Stimulated activated CD4-positive, alpha-beta T cell treated with anti-CD3 and anti-CD28 coated beads, Interleukin-15, amount 100 ng/mL, for 1 hour (primary cell): Measurements from ENCODE around the gene TSHZ2.

Experiments
- DNase-seq, 2 donors: peaks; one replicate each; pipeline ENCODE4 v3.0.0-alpha.2; 2020; ENCODE audit warnings: low read depth in 1 of 2, low spot score in 1 of 2

TSHZ2 gene

DNA sequence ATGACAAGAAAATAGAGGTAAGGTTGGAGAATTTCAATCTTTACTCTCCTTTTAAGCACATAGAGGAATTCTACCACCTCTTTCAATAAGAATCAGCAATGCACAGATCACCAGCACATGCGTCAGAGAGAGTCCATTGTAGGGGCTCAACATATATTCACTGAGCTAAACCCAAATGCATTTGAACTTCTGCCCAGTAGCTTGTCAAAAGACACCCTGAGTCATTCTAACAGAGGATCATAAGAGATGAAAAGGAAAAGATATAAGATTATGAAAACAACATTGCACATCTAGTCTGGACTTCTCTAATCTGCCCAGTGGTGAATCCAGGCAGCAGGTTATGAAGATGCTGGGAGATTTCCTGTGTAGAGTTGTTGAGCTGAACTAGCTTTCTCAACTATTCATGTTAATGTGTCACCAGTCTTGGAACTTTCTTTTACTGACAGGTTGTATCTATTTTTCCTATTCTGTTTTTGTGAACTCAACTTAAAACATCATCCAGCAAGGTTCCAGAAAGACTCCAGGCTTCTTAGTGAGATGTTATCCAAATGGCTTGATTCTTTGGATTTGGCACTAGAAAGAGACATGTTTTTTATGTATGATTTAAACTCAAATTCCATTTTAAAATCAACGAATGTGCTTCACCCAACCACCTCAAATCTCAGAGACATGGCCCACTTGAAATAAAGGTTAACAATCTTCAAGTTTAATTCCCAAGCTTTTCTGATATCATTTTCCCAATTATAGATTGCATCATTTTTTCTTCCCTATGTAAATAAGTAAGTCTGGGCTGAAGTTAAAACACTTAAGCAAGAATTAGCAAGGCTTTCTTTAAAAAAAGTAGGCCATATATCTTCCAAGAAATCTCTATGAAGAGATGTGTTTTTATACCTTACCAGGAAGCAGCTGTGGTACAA lies 89.3 kb downstream of the TSHZ2 start:
- no peak for DNase-seq

DNA sequence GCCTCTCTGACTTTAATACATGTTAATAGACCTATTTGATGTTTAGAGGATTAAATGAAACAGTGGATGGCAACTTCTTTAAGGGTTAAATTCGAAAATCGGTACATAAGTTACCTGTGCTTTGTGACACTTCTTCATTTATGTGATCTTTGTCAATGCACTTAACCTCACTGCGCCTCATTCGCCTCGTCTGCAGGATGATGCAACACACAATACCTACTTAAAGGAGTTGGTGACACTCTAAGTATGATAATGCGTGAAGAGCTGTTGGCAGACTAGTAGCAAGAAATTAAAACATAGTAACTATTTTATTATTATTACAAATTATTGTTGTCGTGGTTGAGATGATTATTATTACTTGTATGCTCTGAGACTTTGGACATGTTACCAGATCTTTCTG lies 92.8 kb downstream of the TSHZ2 start:
- DNase-seq = no peak

DNA sequence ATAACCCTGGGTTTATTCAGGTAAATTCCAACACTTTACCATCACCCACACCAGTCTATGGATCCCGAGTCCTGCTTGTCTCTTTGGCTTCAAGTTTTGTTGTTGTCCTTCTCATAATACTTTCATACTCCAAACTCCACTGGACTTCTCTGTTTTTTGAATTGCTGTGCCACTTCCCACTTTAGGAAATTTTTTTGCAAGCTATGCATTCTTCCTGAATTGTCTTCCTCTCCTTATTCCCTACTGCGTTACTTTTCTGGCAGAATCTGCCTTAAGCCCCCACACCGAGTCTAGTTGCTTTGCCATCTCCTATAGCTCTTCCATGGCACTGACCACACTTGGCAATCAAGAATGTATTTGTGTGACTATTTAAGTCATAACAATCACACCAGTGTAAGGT lies 96.1 kb downstream of the TSHZ2 start:
- no peak for DNase-seq

DNA sequence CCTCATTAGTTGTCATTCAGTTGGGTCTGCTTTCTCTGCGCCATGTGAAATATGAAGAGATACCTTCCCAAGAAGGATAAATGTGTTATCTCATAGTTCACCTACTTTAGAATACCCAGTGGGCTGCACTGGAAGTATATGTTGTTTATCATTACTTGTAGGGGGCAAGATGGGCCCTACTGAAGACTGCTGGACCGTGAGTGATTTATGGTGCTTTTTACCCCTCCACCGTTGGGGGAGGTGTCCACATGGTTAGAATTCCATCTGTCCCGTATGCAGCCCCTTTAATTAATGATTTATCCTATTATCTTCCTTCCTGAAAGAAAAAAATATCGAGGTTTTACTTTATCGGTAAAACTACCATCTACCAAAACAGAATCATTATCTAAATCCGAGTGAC lies 97.0 kb downstream of the TSHZ2 start:
- DNase-seq = no peak

DNA sequence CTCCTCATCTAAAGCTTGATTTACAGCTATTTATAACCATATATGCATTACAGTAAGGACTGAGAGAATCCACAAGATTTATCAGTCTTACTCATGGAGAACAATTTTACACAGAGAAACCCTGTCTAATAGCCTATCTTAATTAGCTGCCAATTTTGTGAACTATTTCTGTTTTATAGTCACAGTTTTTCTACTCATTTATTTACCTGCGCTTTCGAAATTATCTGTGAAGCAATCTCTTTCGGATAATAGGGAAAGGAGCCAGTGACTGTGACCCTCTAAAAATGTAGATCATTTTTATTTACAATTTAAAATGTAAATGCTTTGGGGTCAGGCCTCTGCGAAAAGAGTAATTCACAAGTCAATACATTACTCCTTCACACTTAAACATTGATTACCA lies 98.1 kb downstream of the TSHZ2 start:
- no peak for DNase-seq

DNA sequence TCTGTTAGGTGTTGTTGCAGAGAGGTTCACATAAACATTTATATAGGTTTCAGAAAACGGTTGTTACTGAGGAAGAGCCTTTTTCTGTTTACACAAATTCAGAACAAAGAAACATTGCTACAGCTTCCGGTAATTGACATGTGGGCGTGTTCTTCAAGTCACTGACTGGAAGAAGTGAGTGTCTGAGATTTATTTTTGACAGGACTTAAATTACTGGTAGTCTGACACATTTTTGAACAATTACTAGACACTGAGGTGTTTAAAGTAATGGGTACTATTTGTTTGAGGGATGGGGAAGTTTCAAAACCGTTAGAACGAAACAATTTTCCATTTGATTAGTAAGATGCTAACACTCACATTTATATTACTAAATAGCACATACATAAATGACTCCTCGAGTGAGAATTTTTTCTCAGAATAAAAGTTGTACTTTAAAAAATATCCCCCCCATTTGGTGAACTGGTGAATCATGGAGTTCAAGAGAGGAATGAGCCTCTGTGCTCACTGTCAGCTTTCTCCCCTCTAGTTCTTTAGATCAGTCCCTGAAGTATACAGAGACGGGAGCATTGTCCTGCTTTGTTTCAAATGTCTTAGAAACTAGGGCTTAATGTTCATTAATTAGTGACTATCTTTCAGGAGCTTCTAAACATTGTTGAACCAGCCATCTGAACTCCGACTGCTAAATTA lies 98.7 kb downstream of the TSHZ2 start:
- DNase-seq = no peak

DNA sequence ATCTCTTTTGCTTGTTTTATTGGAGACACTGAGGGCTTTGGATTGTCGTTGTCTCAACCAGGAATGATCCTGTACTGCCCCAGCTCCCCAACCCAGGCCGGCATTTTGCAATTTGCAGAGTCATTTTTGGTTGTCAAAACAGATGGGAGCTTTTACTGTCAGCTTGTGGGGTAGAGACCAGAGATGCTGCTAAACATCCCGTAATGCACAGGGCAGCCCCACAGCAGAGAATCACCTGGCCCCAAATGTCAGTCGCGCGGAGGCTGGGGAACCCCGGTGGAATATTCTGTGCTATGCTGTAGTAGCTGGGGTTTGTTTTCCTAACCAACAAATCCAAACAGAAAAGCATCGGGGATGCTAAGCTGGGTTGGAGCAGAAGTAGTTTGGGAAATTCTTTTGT lies 99.7 kb downstream of the TSHZ2 start:
- DNase-seq = no peak

DNA sequence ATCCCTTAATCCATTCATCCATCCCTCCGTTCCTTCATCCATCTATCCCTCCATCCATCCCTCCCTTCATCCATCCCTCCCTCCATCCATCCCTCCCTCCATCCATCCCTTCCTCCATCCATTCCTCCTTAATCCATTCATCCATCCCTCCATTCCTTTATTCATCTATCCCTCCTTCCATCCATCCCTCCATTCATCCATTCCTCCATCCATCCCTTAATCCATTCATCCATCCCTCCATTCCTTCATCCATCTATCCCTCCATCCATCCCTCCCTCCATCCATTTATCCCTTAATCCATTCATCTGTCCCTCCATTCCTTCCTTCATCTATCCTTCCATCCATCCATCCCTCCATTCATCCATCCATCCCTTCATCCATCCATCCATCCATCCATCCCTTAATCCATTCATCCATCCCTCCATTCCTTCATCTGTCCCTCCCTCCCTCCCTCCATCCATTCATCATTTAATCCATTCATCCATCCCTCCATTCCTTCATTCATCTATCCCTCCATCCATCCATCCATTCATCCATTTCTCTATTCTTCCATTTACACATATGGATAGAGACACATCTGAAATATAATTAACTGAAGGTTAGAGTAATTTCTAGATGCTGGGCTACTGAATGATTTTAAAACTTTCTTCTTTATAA lies 100.9 kb downstream of the TSHZ2 start:
- no peak for DNase-seq

DNA sequence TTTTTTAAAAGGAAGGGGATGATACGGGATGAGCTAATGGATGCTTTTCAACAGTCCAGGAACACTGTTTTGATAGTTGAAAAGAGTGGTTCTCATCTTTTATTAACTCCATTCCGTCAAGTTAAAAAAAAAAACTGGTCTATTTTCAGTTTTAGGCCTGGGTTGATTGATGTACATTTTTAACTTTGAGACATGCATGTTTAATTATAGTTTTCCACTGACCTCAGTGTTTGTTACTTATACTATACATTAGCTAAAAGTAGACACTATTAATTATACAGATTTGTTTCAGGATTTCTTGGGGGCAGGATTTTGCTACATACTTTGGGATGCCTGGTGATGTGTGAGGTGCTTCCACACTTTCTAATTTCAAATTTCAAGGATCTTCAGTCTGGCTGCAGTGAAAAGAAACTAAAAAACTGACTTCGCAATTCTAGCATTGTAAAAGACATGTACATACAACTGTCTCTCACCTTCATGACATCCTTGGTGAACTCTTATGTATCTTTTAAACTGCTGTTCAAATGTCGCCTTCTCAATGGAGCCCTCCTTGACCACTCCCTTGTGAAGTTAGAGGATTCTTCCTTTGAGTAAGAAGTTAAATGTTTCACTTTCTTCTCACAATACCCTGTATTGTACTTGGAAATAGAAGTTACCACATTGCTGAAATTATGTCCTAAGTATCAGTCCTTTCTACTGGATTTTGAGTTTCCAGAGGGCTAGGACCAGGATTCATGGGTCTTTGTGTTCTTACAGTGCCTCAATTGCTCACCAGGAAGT lies 101.7 kb downstream of the TSHZ2 start:
- DNase-seq = no peak

DNA sequence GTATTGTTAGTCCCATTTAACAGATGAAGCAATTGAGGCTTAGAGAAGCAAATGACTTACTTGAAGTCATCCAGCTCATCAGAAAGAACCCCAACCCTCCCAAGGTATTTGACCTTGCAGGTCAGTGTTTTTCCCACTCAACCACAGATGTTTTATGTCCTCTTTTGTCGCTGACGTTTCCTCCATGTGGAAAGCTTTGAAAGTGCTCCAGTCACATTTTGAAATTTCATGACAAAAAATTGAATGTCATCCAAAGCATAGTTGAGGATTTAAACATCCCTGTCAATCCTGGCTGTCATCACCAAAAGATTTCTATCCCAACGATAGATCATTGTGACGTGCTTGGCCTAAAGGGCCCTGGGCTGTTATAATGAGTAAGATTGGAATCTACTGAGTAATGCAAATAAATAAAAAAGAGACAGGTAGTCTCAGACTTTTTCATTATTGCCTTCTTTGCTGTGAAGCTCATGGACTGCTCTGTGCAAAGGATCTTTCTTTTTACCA lies 102.7 kb downstream of the TSHZ2 start:
- DNase-seq = no peak

DNA sequence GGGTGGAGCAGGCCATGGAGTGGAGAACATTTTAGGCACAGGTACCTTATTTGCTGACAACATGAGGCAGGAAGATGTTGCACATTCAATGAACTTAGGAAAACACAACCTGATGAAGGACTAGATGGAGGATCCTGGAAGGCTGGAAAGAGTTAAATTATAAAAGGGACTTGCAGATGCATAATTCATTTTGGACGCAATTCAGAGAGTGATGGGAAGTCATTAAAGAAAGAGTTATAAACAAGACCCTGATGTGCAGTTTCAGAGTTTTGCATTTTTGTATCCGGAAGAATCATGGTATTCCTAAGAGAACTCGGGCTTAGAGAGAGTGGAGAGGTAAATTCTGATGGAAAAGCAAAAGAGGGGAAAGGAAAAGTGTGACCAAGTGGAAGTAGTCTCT lies 104.5 kb downstream of the TSHZ2 start:
- DNase-seq = no peak

DNA sequence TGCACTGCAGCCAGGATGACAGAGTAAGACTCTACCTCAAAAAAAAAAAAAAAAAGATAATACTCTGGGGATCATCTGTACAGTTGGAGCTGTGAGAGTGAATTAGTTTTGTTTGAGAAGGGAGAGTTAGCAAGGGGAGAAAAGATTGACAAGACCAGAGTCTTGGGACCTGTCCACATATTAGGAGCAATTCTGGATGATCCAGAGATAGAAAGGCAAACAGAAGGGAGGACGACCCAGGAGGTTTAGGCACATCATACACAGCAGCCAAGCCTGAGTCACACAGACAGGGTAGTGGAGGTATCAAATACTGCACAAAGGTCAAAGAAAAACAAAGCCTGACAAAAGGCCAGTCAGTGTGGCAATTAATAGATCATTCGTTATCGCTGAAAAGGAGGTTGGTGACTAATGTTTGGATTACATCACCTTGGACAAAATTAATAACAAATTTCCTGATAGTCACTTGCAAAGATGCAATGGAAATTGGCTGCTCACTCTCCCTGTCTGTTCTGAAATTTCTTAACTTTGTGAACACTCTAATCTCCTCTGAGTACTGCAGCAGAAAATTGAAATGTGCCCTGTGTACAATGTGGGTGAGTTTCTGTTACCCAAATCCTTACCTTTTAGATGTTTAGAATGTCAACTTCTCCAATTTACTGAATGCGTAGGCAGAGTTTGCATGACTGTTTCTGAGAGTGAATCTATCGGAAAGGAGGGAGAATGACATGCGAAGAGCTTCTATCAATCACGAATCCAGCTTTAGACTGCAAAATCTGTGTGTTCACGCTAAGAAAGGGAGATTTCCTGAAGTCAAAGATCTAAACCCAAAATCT lies 105.4 kb downstream of the TSHZ2 start:
- DNase-seq = no peak

DNA sequence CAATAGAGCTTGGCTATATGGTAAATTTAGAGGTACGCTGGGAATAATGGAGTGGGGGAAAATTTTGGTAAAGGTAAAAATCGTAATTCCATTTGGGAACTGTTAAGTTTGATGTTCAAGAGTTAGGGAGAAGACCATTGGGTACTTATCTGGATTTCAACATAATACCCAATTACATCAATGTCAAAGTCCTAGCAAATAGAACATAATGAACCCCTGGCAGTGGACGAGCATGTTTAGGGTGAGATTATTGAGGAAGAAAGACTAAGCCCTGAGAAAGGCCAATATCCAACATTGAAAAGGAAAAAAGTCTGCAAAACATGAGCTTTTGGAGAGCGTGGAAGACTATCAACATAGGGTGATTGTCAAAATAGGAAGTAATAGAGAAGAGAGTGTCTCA lies 106.6 kb downstream of the TSHZ2 start:
- DNase-seq = no peak

DNA sequence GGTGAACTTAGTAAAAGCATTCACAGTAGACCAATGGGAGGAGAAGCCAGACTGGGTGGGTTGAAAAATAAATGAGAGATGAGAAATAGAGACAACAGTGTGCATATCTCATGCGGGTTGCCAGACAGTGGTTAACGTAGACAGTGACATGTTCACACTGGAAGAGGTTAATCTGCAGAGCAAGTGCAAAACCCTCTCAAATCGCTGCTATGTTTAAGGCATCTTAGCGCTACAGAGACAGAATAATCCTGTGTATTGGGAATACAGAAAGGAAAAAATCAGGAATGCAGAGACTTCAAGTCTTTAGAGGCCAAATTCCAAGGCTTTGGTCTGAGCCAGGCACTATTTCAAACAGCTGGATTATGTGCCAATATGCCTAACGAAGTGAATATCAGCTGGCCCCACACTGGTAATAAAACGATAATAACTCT lies 107.1 kb downstream of the TSHZ2 start:
- no peak for DNase-seq

DNA sequence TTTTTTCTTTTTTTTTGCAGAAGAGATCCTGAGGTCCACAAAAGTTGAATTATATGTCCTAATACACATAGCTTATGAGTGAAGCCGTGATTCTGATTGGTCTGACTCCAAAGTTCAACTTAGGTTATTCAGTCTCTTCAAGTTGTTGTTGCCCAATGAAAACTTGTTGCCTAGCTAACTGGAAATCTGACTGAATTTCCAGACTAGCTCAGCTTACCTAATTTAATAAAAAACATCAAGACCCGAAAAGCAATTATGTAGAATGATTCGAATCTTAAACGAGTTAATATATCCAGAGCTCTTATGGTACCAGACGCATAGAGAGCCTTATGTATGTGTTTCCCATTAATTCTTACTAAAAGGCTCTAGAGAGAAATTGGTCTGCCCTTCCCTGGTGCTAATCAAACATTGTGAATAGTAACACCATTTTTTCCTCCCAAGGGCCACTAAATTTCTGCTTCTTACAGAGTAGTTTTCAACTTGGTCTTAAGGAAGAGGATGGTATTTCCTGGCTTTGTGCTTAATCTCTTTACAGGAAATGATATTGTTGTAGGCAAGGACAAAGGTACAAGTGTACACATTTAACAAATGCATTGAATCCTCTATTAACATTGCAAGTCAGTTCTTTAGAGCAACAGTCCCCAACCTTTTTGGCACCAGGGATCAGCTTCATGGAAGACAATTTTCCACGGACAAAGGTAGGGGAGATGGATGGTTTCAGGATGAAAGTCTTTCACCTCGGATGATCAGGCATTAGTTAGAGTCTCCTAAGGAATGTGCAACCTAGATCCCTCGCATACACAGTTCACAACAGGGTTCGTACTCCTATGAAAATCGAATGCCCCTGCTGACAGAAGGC lies 107.9 kb downstream of the TSHZ2 start:
- DNase-seq = no peak

DNA sequence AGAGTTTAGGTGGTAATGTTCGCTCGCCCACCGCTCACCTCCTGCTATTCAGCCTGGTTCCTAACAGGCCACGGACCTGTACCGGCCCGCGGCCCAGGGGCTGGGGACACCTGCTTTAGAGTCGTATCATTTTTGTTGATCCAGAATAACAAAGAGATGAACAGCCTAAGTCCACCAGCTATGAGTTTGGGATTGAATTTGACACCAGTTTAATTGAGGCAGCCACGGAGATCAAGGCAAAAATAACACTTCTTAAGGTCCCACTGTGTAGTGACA lies 108.5 kb downstream of the TSHZ2 start:
- DNase-seq = no peak

DNA sequence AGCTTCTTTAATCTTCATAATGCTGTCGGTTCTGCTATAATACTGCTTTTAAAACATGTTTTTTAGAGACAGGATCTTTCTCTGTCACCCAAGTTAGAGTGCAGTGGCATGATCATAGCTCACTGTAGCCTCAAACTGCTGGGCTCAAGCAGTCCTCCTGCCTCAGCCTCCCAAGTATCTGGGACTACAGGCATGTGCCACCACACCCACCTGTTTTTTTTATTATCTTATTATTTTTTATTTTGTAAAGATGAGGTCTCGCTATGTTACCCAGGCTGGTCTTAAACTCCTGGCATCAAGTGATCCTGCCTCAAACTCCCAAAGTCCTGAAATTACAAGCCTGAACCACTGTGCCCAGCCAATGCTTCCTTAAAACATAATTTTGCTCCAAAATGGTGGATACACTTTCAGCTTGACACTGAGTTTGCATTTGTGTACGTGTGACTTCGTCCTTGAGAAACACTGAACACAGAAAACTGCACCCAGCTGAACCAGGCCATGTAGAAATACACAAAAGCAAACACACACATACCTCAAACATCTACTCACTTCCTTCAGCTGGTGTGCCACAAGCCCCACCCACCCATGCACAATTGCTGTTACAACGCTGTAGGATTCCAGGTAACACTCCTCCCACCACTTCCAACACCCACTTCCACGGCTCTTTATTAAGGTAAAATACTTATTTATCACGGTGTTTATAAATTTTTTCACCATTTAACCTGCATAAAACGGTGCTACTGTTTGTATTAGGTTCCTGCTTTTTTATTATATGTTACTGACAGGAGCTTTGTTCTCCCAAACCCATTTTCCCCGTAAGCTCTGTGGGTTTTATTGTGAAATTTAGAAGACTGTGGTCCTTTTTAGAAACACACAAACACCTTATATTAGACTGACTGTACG lies 109.1 kb downstream of the TSHZ2 start:
- DNase-seq = no peak
